Endodermal cell (in vitro differentiated cells): ENCODE results near the gene EVI2A. TPM values are rescaled to one million over a fixed set of nuclear protein-coding genes. Genes with fewer than 3 reads are reported as not detected.

ENCODE experiments used
- DNase-seq: peaks from one replicate; pipeline ENCODE4 v3.0.0-alpha.2; 2017
- H3K27ac ChIP-seq: 2 replicates; pipeline ENCODE4 v1.5.1; 2013; ENCODE audit warnings: mild to moderate bottlenecking, low read depth, low read length, moderate library complexity
- H3K27me3 ChIP-seq: 2 replicates; pipeline ENCODE4 v1.6.1; 2013; ENCODE audit warnings: mild to moderate bottlenecking, low read length, moderate library complexity; ENCODE audit not compliant: insufficient read depth, control insufficient read depth, poor library complexity, severe bottlenecking
- H3K36me3 ChIP-seq: 2 replicates; pipeline ENCODE4 v1.7.0; 2013; ENCODE audit warnings: mild to moderate bottlenecking, low read length, moderate library complexity; ENCODE audit not compliant: control insufficient read depth, insufficient read depth
- H3K4me1 ChIP-seq: one replicate; pipeline ENCODE4 v1.7.0; 2013; ENCODE audit warnings: low read length; ENCODE audit not compliant: control insufficient read depth, insufficient read depth
- H3K4me3 ChIP-seq: 2 replicates; pipeline ENCODE4 v1.5.1; 2013; ENCODE audit warnings: mild to moderate bottlenecking, low read length, moderate library complexity
- H3K9ac ChIP-seq: 2 replicates; pipeline ENCODE4 v1.6.1; 2013; ENCODE audit warnings: mild to moderate bottlenecking, low read length, moderate library complexity; ENCODE audit not compliant: poor library complexity, severe bottlenecking; ENCODE audit errors: extremely low read depth
- H3K9me3 ChIP-seq: 2 replicates; pipeline ENCODE4 v1.6.1; 2013; ENCODE audit warnings: mild to moderate bottlenecking, low read length, moderate library complexity; ENCODE audit not compliant: control insufficient read depth
- H3K27ac Mint-ChIP-seq: 2 replicates; pipeline ENCODE4 v1.8.0; 2020; ENCODE audit warnings: mixed read lengths
- H3K27me3 Mint-ChIP-seq: 2 replicates; pipeline ENCODE4 v1.8.0; 2021; ENCODE audit warnings: mild to moderate bottlenecking, mixed read lengths; ENCODE audit not compliant: insufficient read depth
- H3K36me3 Mint-ChIP-seq: 2 replicates; pipeline ENCODE4 v1.8.0; 2020; ENCODE audit warnings: low read depth, mixed read lengths
- H3K4me1 Mint-ChIP-seq: 2 replicates; pipeline ENCODE4 v1.8.0; 2020; ENCODE audit warnings: mixed read lengths
- H3K4me3 Mint-ChIP-seq: 2 replicates; pipeline ENCODE4 v1.8.0; 2020; ENCODE audit warnings: mild to moderate bottlenecking, moderate library complexity, mixed read lengths
- H3K9me3 Mint-ChIP-seq: 2 replicates; pipeline ENCODE4 v1.8.0; 2020; ENCODE audit warnings: mild to moderate bottlenecking, mixed read lengths
- WGBS, 2 experiments: methylation state at CpG; one replicate each; pipeline versions ENCODE4 v1.1.5 to v1.1.7; 2013; ENCODE audit warnings: missing lambda C conversion rate in 2 of 2, mixed read lengths in 1 of 2; ENCODE audit not compliant: insufficient coverage in 1 of 2, insufficient read length in 1 of 2; 5-methylcytosine and 5-hydroxymethylcytosine counted together
- total RNA-seq, 2 donors: library from RNA; stranded (reverse); fragmentation: NEBNext Ultra II Directional in 1 of 2; extraction: Animal tissue kit (Norgen Biotek cat#: 25700) in 1 of 2; gene quantifications; 2 replicates in 1 of 2; 3 replicates in 1 of 2; pipeline ENCODE4 v1.2.1, GENCODE V29; 2021
- TF ChIP-seq, protein P1 (sequence below): fragments of 200-600 bp; sonication (generic); conservative IDR thresholded peaks from 2 replicates; pipeline ENCODE4 v1.5.0; 2021; ENCODE audit warnings: antibody characterized with exemption, mild to moderate bottlenecking

The EVI2A gene
- total RNA-seq, 2 donors from 2014 or later: not detected

DNA sequence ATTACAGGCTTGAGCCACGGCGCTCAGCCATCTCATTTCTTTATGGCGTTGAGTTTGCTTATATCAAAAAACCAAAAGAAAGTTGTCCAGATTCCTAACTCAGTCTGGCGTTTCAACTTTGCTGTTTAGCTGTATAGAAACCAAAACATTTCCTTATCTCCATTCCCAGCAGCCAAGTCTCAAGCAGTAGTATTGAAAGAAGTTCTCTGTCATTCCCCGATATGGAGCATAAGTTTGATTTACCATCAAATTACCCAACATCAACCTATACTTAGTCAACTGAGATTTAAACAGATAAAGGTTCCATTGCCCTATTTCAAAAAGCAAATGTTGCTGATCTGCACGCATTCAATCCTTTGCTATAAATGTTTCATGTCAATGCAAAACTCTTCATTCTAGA is 42.6 kb upstream of the EVI2A start:
- no peaks in the 10 kb centered on the region for H3K4me1 ChIP-seq
- peaks cover 61% of the 10 kb centered on the region for H3K36me3 ChIP-seq
- no peaks in the 10 kb centered on the region for H3K27me3 Mint-ChIP-seq
- no peak overlapping the region for H3K27ac Mint-ChIP-seq
- no peak overlapping the region for H3K27ac ChIP-seq
- H3K9ac ChIP-seq: no peak overlapping the region
- no peaks in the 10 kb centered on the region for H3K9me3 Mint-ChIP-seq
- DNase-seq: no peak
- WGBS, 2 experiments: 97% methylated on average over 6 of the region's 6 CpGs
- H3K4me3 ChIP-seq: no peak overlapping the region
- H3K27me3 ChIP-seq: no peaks in the 10 kb centered on the region
- peaks cover 41% of the 10 kb centered on the region for H3K36me3 Mint-ChIP-seq
- TF ChIP-seq, protein P1, sequence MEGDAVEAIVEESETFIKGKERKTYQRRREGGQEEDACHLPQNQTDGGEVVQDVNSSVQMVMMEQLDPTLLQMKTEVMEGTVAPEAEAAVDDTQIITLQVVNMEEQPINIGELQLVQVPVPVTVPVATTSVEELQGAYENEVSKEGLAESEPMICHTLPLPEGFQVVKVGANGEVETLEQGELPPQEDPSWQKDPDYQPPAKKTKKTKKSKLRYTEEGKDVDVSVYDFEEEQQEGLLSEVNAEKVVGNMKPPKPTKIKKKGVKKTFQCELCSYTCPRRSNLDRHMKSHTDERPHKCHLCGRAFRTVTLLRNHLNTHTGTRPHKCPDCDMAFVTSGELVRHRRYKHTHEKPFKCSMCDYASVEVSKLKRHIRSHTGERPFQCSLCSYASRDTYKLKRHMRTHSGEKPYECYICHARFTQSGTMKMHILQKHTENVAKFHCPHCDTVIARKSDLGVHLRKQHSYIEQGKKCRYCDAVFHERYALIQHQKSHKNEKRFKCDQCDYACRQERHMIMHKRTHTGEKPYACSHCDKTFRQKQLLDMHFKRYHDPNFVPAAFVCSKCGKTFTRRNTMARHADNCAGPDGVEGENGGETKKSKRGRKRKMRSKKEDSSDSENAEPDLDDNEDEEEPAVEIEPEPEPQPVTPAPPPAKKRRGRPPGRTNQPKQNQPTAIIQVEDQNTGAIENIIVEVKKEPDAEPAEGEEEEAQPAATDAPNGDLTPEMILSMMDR: no peak
- peaks cover 2% of the 10 kb centered on the region for H3K4me1 Mint-ChIP-seq
- no peak overlapping the region for H3K4me3 Mint-ChIP-seq
- H3K9me3 ChIP-seq: no peaks in the 10 kb centered on the region

GRCh38 chr17:31357839-31358394 is 36.5 kb upstream of the EVI2A start:
- no peak for DNase-seq
- WGBS, 2 experiments: 94 to 100% methylated on average over 1 to 2 of the region's 3 CpGs
- Histone ChIP-seq H3K9ac (no peak overlapping the region), H3K36me3 (peaks cover 83% of the 10 kb centered on the region), H3K27me3 (no peaks in the 10 kb centered on the region), H3K27ac (no peak overlapping the region), H3K4me3 (no peak overlapping the region), H3K4me1 (no peaks in the 10 kb centered on the region), H3K9me3 (no peaks in the 10 kb centered on the region)
- no peaks in the 10 kb centered on the region for H3K9me3 Mint-ChIP-seq
- no peak overlapping the region for H3K27ac Mint-ChIP-seq
- no peaks in the 10 kb centered on the region for H3K27me3 Mint-ChIP-seq
- H3K4me1 Mint-ChIP-seq: peaks cover 2% of the 10 kb centered on the region
- peaks cover 55% of the 10 kb centered on the region for H3K36me3 Mint-ChIP-seq
- TF ChIP-seq, protein P1: no peak
- no peak overlapping the region for H3K4me3 Mint-ChIP-seq

GRCh38 chr17:31357091-31357490 is 35.7 kb upstream of the EVI2A start:
- TF ChIP-seq, protein P1: no peak
- no peak overlapping the region for H3K27ac ChIP-seq
- no peak overlapping the region for H3K9ac ChIP-seq
- no peak overlapping the region for H3K4me3 Mint-ChIP-seq
- no peaks in the 10 kb centered on the region for H3K27me3 Mint-ChIP-seq
- H3K4me3 ChIP-seq: no peak overlapping the region
- H3K4me1 Mint-ChIP-seq: peaks cover 2% of the 10 kb centered on the region
- no peaks in the 10 kb centered on the region for H3K4me1 ChIP-seq
- H3K9me3 ChIP-seq: no peaks in the 10 kb centered on the region
- H3K27me3 ChIP-seq: no peaks in the 10 kb centered on the region
- WGBS, 2 experiments: 91 to 100% methylated on average over 2 of the region's 2 CpGs
- no peak overlapping the region for H3K27ac Mint-ChIP-seq
- no peak for DNase-seq
- H3K36me3 Mint-ChIP-seq: peaks cover 56% of the 10 kb centered on the region
- no peaks in the 10 kb centered on the region for H3K9me3 Mint-ChIP-seq
- H3K36me3 ChIP-seq: peaks cover 82% of the 10 kb centered on the region
